Calu3 (cell line): ENCODE data around the gene CHSY1. TPM values are rescaled to one million over a fixed set of nuclear protein-coding genes. Genes with fewer than 3 reads are reported as not detected.

ENCODE experiments used
- BruUV-seq: library from RNA; stranded (reverse); fragments of 400-500 nt; replicated peaks from 2 replicates; lab custom pipeline; 2021; lab: Mats Ljungman, UMichigan
- CTCF ChIA-PET: fragments of 300-600 bp; sonication (Branson Sonifier 250); formaldehyde crosslinking; loops from one replicate; lab custom pipeline; 2022; ENCODE audit warnings: antibody characterized with exemption; lab: Charles Lee
- DNase-seq: peaks from one replicate; pipeline ENCODE4 v3.0.0; 2022
- H3K27ac Mint-ChIP-seq: one replicate; pipeline ENCODE4 v1.8.0; 2022; ENCODE audit warnings: mixed read lengths; ENCODE audit not compliant: unreplicated experiment
- H3K27me3 Mint-ChIP-seq: one replicate; pipeline ENCODE4 v1.8.0; 2022; ENCODE audit warnings: mixed read lengths; ENCODE audit not compliant: unreplicated experiment
- H3K36me3 Mint-ChIP-seq: one replicate; pipeline ENCODE4 v1.8.0; 2022; ENCODE audit warnings: mild to moderate bottlenecking, moderate library complexity, mixed read lengths; ENCODE audit not compliant: insufficient read depth, unreplicated experiment
- H3K4me1 Mint-ChIP-seq: one replicate; pipeline ENCODE4 v1.8.0; 2022; ENCODE audit warnings: mild to moderate bottlenecking, low read depth, mixed read lengths; ENCODE audit not compliant: unreplicated experiment
- H3K4me3 Mint-ChIP-seq: one replicate; pipeline ENCODE4 v1.8.0; 2022; ENCODE audit warnings: mild to moderate bottlenecking, low read depth, moderate library complexity, mixed read lengths; ENCODE audit not compliant: unreplicated experiment
- H3K9me3 Mint-ChIP-seq: one replicate; pipeline ENCODE4 v1.8.0; 2022; ENCODE audit warnings: low read depth, mixed read lengths; ENCODE audit not compliant: unreplicated experiment
- intact Hi-C: fragments of 100-400 bp; cut with micrococcal nuclease; formaldehyde crosslinking; loops from one replicate; pipeline ENCODE4 v1.10.0; 2022; ENCODE audit not compliant: unreplicated experiment
- total RNA-seq: library from RNA; stranded (reverse); gene quantifications from 2 replicates; pipeline ENCODE4 v1.2.3, GENCODE V29; 2022
- TF ChIP-seq, protein P1 (sequence below): fragments of 200-600 bp; IDR thresholded peaks from one replicate; pipeline ENCODE4 v1.8.0; 2022; ENCODE audit warnings: antibody characterized with exemption; ENCODE audit not compliant: unreplicated experiment

CHSY1 gene
- total RNA-seq, 1 experiment from 2014 or later: 25.0 TPM

DNA sequence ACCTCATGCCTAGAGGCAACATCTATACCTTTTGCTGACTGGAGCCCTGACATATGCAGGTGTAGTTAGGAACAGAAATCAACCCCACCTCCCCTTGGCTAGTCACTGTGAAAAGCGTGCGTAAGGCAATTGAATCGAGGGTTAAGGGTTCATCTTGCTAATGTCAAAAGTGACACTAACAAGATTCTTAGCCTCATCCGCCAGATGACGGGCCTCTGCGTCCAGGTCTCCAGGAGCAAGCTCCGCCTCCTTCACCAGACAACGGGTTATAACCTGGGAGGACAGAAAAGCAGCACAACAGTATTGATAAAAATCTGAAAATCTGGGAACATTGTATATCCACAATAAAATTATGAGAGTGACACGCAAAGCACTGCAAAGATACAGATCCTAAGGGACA is 20.7 kb upstream of the CHSY1 start:
- TF ChIP-seq, protein P1, sequence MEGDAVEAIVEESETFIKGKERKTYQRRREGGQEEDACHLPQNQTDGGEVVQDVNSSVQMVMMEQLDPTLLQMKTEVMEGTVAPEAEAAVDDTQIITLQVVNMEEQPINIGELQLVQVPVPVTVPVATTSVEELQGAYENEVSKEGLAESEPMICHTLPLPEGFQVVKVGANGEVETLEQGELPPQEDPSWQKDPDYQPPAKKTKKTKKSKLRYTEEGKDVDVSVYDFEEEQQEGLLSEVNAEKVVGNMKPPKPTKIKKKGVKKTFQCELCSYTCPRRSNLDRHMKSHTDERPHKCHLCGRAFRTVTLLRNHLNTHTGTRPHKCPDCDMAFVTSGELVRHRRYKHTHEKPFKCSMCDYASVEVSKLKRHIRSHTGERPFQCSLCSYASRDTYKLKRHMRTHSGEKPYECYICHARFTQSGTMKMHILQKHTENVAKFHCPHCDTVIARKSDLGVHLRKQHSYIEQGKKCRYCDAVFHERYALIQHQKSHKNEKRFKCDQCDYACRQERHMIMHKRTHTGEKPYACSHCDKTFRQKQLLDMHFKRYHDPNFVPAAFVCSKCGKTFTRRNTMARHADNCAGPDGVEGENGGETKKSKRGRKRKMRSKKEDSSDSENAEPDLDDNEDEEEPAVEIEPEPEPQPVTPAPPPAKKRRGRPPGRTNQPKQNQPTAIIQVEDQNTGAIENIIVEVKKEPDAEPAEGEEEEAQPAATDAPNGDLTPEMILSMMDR: no peak
- no peaks in the 10 kb centered on the region for H3K27me3 Mint-ChIP-seq
- DNase-seq: no peak
- intact Hi-C loops: no loop called here
- H3K36me3 Mint-ChIP-seq: peaks cover 82% of the 10 kb centered on the region
- no TSS peak for BruUV-seq
- no peaks in the 10 kb centered on the region for H3K9me3 Mint-ChIP-seq
- H3K4me3 Mint-ChIP-seq: no peak overlapping the region
- CTCF ChIA-PET: interaction anchor here (0.9 kb wide), 1 partner anchor 105 kb away, joined by 3 read pairs; no protein-coding TSS in a partner anchor
- peaks cover 20% of the 10 kb centered on the region for H3K4me1 Mint-ChIP-seq
- H3K27ac Mint-ChIP-seq: no peak overlapping the region

DNA sequence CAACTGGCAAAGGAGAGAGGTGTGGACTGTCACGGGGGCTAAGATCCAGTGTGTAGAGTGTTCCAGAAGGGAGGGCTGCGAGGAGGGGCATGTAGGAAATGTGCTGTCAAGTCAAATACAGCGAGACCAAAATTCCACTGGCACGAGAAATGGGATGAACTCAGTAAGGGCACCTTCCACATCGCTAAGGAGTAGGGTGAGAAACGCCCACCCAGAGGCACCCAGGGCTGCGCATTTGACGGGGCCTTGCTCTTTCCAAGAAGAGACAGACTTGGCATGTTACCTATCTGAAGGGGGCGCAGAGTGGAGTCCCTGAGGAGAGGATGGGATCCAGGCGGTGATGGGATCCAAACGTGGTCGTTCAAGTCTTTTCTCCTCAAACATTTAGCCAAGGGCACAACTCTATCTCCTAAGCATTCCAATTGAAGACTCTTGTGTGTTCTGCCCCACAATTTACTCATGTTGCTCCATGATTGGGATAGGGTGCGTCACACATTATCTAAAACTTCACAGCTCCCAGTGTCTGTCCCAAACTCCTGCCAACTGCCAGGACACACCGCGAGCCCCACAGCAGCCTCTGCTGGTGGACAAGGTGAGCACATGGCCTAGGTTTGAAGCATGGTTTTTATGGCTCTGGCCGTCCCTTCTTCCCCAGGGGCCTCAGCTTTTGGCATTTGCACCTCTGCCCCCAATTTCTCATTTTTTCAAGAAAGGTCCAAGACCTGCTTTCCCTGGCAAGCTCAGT is 17.8 kb upstream of the CHSY1 start:
- H3K36me3 Mint-ChIP-seq: peaks cover 66% of the 10 kb centered on the region

DNA sequence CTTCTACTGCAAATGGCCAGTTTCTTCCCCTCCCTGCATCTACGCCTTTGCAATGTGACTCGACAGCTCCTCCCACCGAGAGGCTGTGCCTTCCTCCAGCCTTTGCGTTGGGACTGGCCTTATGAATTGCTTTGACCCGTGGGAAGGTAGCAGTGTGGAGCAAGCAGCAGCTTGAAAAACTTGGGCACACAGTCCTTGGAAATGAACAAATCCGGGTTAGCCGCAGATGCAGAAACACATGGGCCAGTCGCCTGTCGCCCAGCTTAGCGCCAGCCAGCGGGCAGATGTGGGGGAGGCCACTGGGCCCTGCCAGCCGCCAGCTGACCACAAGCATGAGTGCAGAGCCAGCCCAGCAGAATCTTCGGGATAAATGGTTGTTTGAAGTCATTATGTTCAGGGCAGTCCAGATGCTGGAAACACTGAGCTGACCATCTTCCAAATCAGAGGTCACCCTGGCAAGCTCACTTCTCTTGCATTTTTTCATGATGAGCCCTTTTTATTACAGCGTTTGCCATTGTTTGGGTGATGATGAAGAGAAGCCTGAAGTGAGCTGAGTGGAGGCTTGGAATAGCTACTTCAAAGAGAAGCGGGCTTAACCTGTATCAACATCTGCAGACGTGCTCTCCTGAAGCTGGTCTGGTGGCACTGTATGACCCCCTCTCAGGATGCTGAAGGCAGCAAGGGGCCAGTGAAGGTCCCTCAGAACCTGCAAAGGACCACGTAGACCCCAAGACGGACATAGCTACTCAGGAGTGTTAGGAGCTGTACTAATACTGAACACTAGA is 15.7 kb upstream of the CHSY1 start:
- no peak for DNase-seq
- no peak overlapping the region for H3K4me3 Mint-ChIP-seq
- peaks cover 5% of the 10 kb centered on the region for H3K27me3 Mint-ChIP-seq
- BruUV-seq: no TSS peak
- CTCF ChIA-PET: no interaction called here
- intact Hi-C loops: no loop called here
- peak overlapping the region; percentile 33 for H3K27ac Mint-ChIP-seq
- H3K36me3 Mint-ChIP-seq: peaks cover 51% of the 10 kb centered on the region
- H3K4me1 Mint-ChIP-seq: no peaks in the 10 kb centered on the region
- TF ChIP-seq, protein P1: no peak
- H3K9me3 Mint-ChIP-seq: no peaks in the 10 kb centered on the region

More for the DNA sequence above, 17.8 kb upstream of the CHSY1 start:
- TF ChIP-seq, protein P1: peak; percentile 30
- no TSS peak for BruUV-seq
- peaks cover 15% of the 10 kb centered on the region for H3K4me1 Mint-ChIP-seq
- H3K4me3 Mint-ChIP-seq: no peak overlapping the region
- DNase-seq: peak; percentile 32
- CTCF ChIA-PET: interaction anchor here (0.7 kb wide), 1 partner anchor 13 kb away, joined by 3 read pairs; no protein-coding TSS in a partner anchor
- no peaks in the 10 kb centered on the region for H3K27me3 Mint-ChIP-seq
- H3K9me3 Mint-ChIP-seq: no peaks in the 10 kb centered on the region
- intact Hi-C loops: no loop called here
- no peak overlapping the region for H3K27ac Mint-ChIP-seq

DNA sequence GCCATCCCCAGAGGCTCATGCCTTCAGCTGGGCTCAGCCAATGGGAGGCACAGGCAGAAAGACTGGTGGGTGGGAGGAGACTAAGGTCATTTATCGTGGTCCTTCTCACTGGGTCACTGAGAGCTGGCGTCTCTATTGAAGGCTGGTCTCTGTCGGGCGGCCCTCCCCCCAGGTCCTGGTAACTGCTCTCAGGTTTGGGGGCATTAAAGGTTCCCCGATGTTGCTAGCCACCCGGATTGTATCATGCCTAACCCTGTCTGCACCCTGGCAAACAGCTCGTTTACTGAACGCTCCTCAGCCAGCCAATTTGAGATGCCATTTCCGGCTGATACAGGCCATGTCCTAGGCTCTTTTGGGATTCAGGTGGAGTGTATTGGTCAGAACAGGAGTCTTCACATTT is 14.9 kb upstream of the CHSY1 start:
- TF ChIP-seq, protein P1: no peak
- peaks cover 45% of the 10 kb centered on the region for H3K36me3 Mint-ChIP-seq
- intact Hi-C loops: no loop called here
- no TSS peak for BruUV-seq
- no peaks in the 10 kb centered on the region for H3K4me1 Mint-ChIP-seq
- no peak overlapping the region for H3K4me3 Mint-ChIP-seq
- H3K27me3 Mint-ChIP-seq: peaks cover 12% of the 10 kb centered on the region
- no peak overlapping the region for H3K27ac Mint-ChIP-seq
- no peak for DNase-seq
- H3K9me3 Mint-ChIP-seq: no peaks in the 10 kb centered on the region
- CTCF ChIA-PET: no interaction called here
